ENCODE data around the gene GBF1.

GRCh38 chr10:102381983-102382382, 136.7 kb downstream of the GBF1 start:
- TF ChIP-seq CTCF (IDR thresholded peaks at IDR 0.05; ENCODE audit: poor library complexity, severe bottlenecking) (no peak), TAF1 (IDR thresholded peaks at IDR 0.05; ENCODE audit: low read depth) (no peak), EZH2 (IDR thresholded peaks at IDR 0.05; ENCODE audit: borderline replicate concordance, insufficient read depth, low read length, poor library complexity, severe bottlenecking) (no peak), EP300 (conservative IDR thresholded peaks at IDR 0.05; ENCODE audit: poor library complexity, severe bottlenecking) (no peak), RAD21 (conservative IDR thresholded peaks at IDR 0.05) (no peak), POLR2AphosphoS5 (IDR thresholded peaks at IDR 0.05) (no peak), REST (IDR thresholded peaks at IDR 0.05; ENCODE audit: borderline replicate concordance) (no peak), SMC3 (conservative IDR thresholded peaks at IDR 0.05; ENCODE audit: poor library complexity) (no peak)

All from neural cell (in vitro differentiated cells).